ENCODE results near the gene CLCN2.
A peak's percentile ranks its signal among the peaks of the same experiment; 100 is the strongest.
"Not testable (repeated sequence)": the region's sequence is repeated elsewhere in the genome, so short reads cannot be mapped to it uniquely, and the experiment has no call there.

Gene CLCN2

DNA sequence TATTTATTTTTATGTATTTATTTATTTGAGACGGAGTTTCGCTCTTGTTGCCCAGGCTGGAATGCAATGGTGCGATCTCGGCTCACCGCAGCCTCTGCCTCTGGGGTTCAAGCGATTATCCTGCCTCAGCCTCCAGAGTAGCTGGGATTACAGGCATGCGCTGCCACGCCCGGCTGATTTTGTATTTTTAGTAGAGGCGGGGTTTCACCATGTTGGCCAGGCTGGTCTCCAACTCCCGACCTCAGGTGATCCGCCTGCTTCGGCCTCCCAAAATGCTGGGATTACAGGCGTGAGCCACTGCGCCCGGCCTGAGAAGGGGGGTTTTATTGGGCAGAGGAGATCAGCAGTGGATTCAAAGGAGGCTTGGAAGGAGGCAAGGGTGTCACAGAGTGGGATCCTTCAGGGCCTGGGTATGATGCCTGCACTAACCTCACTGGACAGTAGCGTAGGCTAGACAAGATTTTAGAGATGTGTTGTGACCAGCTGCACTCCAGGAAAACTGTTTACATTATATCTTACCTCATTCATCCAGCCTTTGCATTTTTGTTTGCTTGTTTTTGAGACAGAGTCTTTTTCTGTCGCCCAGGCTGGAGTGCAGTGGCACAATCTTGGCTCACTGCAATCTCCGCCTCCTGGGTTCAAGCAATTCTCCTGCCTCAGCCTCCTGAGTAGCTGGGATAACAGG, 21.8 kb downstream of the CLCN2 start:
- H3K9ac ChIP-seq (ENCODE audit: low read length in 2 of 2); H3K9me3 ChIP-seq (ENCODE audit: control insufficient read depth in 2 of 2, low read length in 2 of 2); H3K27me3 ChIP-seq (ENCODE audit: control insufficient read depth in 1 of 2, insufficient read depth in 2 of 2, low read length in 2 of 2): not testable (repeated sequence)
- H3K27ac ChIP-seq (ENCODE audit: low read length): peak overlapping the region; percentile 98
- H3K4me3 ChIP-seq (ENCODE audit: low read length in 2 of 2): peak overlapping the region in 1 of 2 donors; percentile 83
- peaks cover 28 to 38% of the 10 kb centered on the region in 2 donors for H3K36me3 ChIP-seq (ENCODE audit: control insufficient read depth in 2 of 2, insufficient read depth in 2 of 2, low read length in 2 of 2)
- H3K4me1 ChIP-seq (ENCODE audit: control insufficient read depth, insufficient read depth, low read length): peaks cover 50% of the 10 kb centered on the region

DNA sequence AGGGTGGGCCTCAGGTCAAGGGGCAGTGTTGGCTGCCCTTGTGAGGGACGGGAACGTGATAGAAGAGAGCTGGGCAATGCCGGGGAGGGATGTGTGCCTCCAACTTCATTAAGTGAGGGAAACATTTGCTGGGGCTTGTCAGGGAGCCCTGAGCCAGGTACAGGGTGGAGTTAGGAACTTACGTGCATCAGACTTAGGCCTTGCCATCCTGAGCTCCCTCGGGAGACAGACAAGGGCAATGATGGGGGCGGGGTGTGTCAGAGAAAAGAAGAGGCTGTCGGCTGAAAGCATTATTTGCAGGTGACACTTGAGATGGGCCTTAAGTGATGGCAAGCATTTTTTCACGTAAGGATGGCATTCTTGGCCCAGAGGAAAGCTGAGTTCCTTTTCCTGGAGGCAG, 22.4 kb downstream of the CLCN2 start:
- Histone ChIP-seq H3K27me3 (ENCODE audit: control insufficient read depth in 1 of 2, insufficient read depth in 2 of 2, low read length in 2 of 2) (no peaks in the 10 kb centered on the region), H3K4me3 (ENCODE audit: low read length in 2 of 2) (peak overlapping the region; percentile 67 to 83), H3K36me3 (ENCODE audit: control insufficient read depth in 2 of 2, insufficient read depth in 2 of 2, low read length in 2 of 2) (peaks cover 31 to 40% of the 10 kb centered on the region in 2 donors), H3K4me1 (ENCODE audit: control insufficient read depth, insufficient read depth, low read length) (peaks cover 50% of the 10 kb centered on the region), H3K9ac (ENCODE audit: low read length in 2 of 2) (peak overlapping the region; percentile 70 to 78), H3K27ac (ENCODE audit: low read length) (peak overlapping the region; percentile 98), H3K9me3 (ENCODE audit: control insufficient read depth in 2 of 2, low read length in 2 of 2) (no peaks in the 10 kb centered on the region)

DNA sequence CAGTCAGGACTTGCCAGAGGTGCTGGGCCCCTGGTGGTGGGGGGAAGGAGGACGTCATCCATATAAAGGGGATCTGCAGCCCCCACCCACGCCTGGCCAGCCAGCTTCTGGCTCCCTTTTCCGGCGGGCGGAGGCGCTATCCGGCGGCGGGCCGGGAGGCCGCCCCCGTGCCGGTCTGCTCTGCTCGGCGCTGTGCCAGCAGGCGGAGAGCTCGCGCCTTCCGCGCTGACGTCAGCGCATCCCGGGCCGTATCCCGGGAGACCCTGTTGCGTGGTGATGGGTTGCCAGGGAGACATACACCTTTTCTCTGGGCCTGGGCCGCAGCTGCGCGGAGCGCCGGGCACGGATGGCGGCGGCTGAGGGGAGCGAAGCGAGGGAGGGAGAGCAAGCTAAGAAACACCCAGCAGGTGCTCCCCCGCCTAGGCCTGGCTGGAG, 22.9 kb downstream of the CLCN2 start:
- Histone ChIP-seq H3K36me3 (ENCODE audit: control insufficient read depth in 2 of 2, insufficient read depth in 2 of 2, low read length in 2 of 2) (peaks cover 33 to 41% of the 10 kb centered on the region in 2 donors), H3K27me3 (ENCODE audit: control insufficient read depth in 1 of 2, insufficient read depth in 2 of 2, low read length in 2 of 2) (no peaks in the 10 kb centered on the region), H3K4me1 (ENCODE audit: control insufficient read depth, insufficient read depth, low read length) (peaks cover 50% of the 10 kb centered on the region), H3K9me3 (ENCODE audit: control insufficient read depth in 2 of 2, low read length in 2 of 2) (no peaks in the 10 kb centered on the region), H3K9ac (ENCODE audit: low read length in 2 of 2) (peak overlapping the region; percentile 79 to 88), H3K4me3 (ENCODE audit: low read length in 2 of 2) (peak overlapping the region; percentile 83 to 86), H3K27ac (ENCODE audit: low read length) (peak overlapping the region; percentile 98)

DNA sequence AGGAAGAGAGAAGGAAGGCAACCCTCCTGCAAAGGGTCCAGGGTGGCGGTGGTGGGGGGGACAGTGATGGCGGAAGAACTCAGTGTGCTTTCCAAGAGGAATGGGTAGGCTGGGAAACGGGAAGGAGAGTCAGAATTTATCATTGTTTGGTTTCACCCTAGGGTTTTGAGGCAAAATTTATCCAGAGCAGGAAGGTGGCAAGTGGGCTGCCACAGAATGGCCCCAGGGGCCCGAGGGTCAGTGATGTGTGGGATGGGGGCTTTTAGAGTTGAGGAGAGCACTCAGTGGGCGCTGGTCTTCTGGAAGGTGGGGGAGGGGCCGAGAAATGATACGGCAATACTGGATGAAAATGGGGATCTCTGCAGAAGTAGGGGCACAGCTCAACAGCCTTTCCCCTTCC, 23.4 kb downstream of the CLCN2 start:
- Histone ChIP-seq H3K36me3 (ENCODE audit: control insufficient read depth in 2 of 2, insufficient read depth in 2 of 2, low read length in 2 of 2) (peaks cover 33 to 41% of the 10 kb centered on the region in 2 donors), H3K27me3 (ENCODE audit: control insufficient read depth in 1 of 2, insufficient read depth in 2 of 2, low read length in 2 of 2) (no peaks in the 10 kb centered on the region), H3K4me3 (ENCODE audit: low read length in 2 of 2) (peak overlapping the region; percentile 83 to 86)

DNA sequence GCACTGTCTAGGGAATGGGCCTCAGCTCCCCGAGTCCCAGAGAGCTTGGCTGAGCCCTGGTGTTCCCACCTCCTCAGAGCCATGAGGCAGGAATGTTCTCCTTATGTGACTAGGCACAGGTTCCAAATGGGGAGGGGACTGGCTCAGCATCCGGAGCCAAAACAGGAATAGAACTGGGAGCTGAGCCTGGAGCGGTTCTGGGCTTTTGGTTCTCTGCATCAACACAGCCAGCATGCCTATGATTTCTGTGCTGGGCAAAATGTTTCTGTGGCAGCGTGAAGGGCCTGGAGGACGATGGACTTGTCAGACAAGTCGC, 24.0 kb downstream of the CLCN2 start, which contains the start of gene FAM131A:
FAM131A (plus strand) TSS at position 202 of the 316 bp plus-strand sequence; CDS start at position 233, 31 bp downstream.
- Histone ChIP-seq H3K4me3 (ENCODE audit: low read length in 2 of 2) (peak within 1 kb of the TSS; percentile 83 to 86), H3K9me3 (ENCODE audit: control insufficient read depth in 2 of 2, low read length in 2 of 2) (no peaks in the 10 kb centered on the region), H3K27me3 (ENCODE audit: control insufficient read depth in 1 of 2, insufficient read depth in 2 of 2, low read length in 2 of 2) (no peaks in the 10 kb centered on the region), H3K36me3 (ENCODE audit: control insufficient read depth in 2 of 2, insufficient read depth in 2 of 2, low read length in 2 of 2) (peaks cover 33 to 41% of the 10 kb centered on the region in 2 donors), H3K27ac (ENCODE audit: low read length) (peak within 1 kb of the TSS; percentile 98), H3K9ac (ENCODE audit: low read length in 2 of 2) (peak within 1 kb of the TSS; percentile 88 to 90), H3K4me1 (ENCODE audit: control insufficient read depth, insufficient read depth, low read length) (peaks cover 47% of the 10 kb centered on the region)

More for the DNA sequence above, 23.4 kb downstream of the CLCN2 start:
- no peaks in the 10 kb centered on the region for H3K9me3 ChIP-seq (ENCODE audit: control insufficient read depth in 2 of 2, low read length in 2 of 2)
- peaks cover 47% of the 10 kb centered on the region for H3K4me1 ChIP-seq (ENCODE audit: control insufficient read depth, insufficient read depth, low read length)
- peak overlapping the region; percentile 79 to 88 for H3K9ac ChIP-seq (ENCODE audit: low read length in 2 of 2)
- H3K27ac ChIP-seq (ENCODE audit: low read length): peak overlapping the region; percentile 98

DNA sequence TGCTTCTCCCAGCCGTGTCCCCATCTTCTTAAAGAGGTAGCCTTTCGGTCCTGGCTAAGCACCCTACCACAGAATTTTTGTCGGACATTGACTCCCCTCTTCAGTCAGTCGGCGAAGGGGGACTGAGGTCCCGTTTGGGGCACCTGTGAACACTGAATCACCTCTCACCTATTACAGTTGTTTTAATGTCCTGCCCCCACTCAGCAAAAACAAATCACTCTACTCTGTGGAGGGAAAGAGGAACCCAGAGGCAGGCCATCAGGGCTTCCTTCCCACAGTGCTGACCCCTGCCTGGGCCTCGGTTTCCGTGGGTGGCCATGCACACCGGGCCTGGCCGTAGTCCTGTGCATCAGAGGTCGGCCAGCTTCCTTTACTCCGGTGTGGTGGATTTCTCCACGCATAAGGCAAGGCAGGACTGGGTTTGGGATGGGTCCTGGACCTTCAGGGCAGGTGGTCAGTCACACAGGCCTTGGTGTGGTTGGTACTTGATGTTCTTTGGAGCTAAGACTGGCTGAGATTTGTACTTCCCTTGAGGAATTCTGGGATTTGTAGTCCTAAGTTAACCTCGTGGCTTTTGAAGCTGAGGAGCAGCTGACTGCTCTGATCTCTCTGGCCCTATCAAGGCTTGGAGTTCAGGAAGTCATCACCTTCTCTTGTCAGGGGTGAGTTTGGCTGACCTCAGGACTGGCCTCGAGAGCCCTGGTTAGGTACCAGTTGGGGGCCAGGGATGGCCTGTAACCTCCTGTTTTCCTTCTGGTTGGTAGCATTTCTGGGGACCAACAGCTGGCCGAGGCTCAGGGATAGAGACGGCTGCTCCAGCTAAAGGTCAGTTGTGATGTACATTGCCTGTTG, 24.6 kb downstream of the CLCN2 start:
- Histone ChIP-seq H3K9ac (ENCODE audit: low read length in 2 of 2) (peak overlapping the region; percentile 88 to 90), H3K27me3 (ENCODE audit: control insufficient read depth in 1 of 2, insufficient read depth in 2 of 2, low read length in 2 of 2) (no peaks in the 10 kb centered on the region), H3K27ac (ENCODE audit: low read length) (peak overlapping the region; percentile 98), H3K4me3 (ENCODE audit: low read length in 2 of 2) (peak overlapping the region; percentile 83 to 86), H3K4me1 (ENCODE audit: control insufficient read depth, insufficient read depth, low read length) (peaks cover 45% of the 10 kb centered on the region), H3K9me3 (ENCODE audit: control insufficient read depth in 2 of 2, low read length in 2 of 2) (no peaks in the 10 kb centered on the region), H3K36me3 (ENCODE audit: control insufficient read depth in 2 of 2, insufficient read depth in 2 of 2, low read length in 2 of 2) (peaks cover 38 to 42% of the 10 kb centered on the region in 2 donors)

DNA sequence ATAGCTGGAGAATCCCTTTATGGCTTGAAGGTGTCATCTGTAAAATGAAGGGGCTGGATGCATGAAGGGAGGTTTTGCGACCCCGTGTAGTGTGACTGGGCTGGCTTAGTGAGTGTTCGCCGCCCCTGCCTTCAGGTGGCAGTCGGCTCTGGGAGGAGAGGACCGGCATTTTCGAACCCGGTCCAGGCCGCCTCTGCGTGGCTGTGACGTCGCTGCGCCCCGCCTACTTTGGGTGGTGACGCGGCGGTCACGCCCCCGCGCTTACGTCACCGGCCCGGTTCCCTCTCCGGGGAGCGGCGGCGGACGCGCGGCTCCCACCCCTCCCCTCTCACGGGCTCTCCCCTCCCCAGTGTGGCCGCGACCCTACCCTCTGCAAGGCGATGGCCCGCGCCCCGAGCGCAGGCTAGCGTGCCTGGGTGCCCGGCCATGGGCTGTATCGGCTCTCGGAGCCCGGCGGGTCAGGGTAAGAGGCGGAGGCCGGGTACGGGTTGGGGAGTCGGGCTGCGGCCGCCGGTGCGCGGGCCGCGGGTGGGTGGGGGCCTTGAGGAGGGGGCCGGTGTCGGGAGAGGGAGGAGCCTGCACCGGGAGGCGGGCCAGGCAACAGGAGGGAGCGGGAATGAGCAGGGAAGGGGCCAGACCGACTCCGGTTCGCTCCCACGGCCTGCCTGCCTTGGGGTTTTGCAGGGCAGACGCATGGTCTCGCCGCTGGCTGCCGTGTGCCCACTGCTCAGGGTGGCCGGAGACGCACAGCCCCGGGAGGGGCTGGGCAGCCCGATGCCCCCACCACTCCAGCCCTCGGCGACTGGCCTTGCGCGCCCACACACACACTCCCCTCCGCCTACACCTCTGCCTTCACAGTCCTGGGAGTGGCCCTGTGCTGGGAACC, 25.5 kb downstream of the CLCN2 start:
- peaks cover 39 to 43% of the 10 kb centered on the region in 2 donors for H3K36me3 ChIP-seq (ENCODE audit: control insufficient read depth in 2 of 2, insufficient read depth in 2 of 2, low read length in 2 of 2)
- H3K27ac ChIP-seq (ENCODE audit: low read length): peak overlapping the region; percentile 98
- no peaks in the 10 kb centered on the region for H3K27me3 ChIP-seq (ENCODE audit: control insufficient read depth in 1 of 2, insufficient read depth in 2 of 2, low read length in 2 of 2)
- H3K4me3 ChIP-seq (ENCODE audit: low read length in 2 of 2): peak overlapping the region; percentile 83 to 86
- H3K9me3 ChIP-seq (ENCODE audit: control insufficient read depth in 2 of 2, low read length in 2 of 2): no peaks in the 10 kb centered on the region
- peaks cover 39% of the 10 kb centered on the region for H3K4me1 ChIP-seq (ENCODE audit: control insufficient read depth, insufficient read depth, low read length)
- peak overlapping the region; percentile 88 to 90 for H3K9ac ChIP-seq (ENCODE audit: low read length in 2 of 2)

DNA sequence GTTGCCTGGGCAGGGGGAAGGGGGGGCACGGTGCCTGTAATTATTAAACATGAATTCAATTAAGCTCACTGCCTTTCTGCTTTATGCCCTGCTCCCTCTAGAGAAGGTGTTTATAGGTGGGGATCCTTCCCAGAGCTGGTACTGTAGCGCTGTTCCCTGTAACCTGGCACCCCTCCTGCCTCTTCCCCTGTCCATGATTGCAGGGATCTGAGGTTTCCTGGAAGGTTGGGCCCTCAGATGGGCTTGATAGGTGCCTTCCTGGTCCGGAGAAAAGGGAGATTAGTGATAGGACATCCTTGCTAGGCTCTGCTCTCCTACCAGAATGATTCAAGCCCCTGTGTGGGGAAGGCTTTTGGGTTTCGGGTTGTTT, 26.1 kb downstream of the CLCN2 start:
- Histone ChIP-seq H3K4me1 (ENCODE audit: control insufficient read depth, insufficient read depth, low read length) (peaks cover 36% of the 10 kb centered on the region), H3K9ac (ENCODE audit: low read length in 2 of 2) (peak overlapping the region; percentile 80 to 90), H3K27me3 (ENCODE audit: control insufficient read depth in 1 of 2, insufficient read depth in 2 of 2, low read length in 2 of 2) (no peaks in the 10 kb centered on the region), H3K4me3 (ENCODE audit: low read length in 2 of 2) (peak overlapping the region; percentile 83 to 86), H3K36me3 (ENCODE audit: control insufficient read depth in 2 of 2, insufficient read depth in 2 of 2, low read length in 2 of 2) (peaks cover 43 to 44% of the 10 kb centered on the region in 2 donors), H3K27ac (ENCODE audit: low read length) (peak overlapping the region; percentile 98), H3K9me3 (ENCODE audit: control insufficient read depth in 2 of 2, low read length in 2 of 2) (no peaks in the 10 kb centered on the region)

DNA sequence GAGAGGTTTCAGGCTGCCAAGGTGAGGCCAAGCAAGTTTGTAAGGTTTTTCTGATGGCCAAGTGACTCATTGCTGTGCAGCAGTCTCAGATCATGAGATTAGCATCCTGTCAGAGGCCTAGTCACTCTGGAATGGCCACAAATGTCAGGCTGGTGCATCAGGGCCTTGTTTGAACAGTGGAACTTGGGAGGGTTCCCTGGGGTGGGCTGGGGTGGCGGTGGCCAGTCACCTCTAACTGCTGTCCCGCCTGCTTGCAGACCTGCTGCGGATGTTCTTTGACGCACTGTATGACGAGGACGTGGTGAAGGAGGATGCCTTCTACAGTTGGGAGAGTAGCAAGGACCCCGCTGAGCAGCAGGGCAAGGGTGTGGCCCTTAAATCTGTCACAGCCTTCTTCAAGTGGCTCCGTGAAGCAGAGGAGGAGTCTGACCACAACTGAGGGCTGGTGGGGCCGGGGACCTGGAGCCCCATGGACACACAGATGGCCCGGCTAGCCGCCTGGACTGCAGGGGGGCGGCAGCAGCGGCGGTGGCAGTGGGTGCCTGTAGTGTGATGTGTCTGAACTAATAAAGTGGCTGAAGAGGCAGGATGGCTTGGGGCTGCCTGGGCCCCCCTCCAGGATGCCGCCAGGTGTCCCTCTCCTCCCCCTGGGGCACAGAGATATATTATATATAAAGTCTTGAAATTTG, 26.8 kb downstream of the CLCN2 start:
- H3K27me3 ChIP-seq (ENCODE audit: control insufficient read depth in 1 of 2, insufficient read depth in 2 of 2, low read length in 2 of 2): no peaks in the 10 kb centered on the region
- H3K4me1 ChIP-seq (ENCODE audit: control insufficient read depth, insufficient read depth, low read length): peaks cover 36% of the 10 kb centered on the region
- no peaks in the 10 kb centered on the region for H3K9me3 ChIP-seq (ENCODE audit: control insufficient read depth in 2 of 2, low read length in 2 of 2)
- H3K9ac ChIP-seq (ENCODE audit: low read length in 2 of 2): no peak overlapping the region
- no peak overlapping the region for H3K4me3 ChIP-seq (ENCODE audit: low read length in 2 of 2)
- peak overlapping the region; percentile 98 for H3K27ac ChIP-seq (ENCODE audit: low read length)
- H3K36me3 ChIP-seq (ENCODE audit: control insufficient read depth in 2 of 2, insufficient read depth in 2 of 2, low read length in 2 of 2): peaks cover 47 to 49% of the 10 kb centered on the region in 2 donors

DNA sequence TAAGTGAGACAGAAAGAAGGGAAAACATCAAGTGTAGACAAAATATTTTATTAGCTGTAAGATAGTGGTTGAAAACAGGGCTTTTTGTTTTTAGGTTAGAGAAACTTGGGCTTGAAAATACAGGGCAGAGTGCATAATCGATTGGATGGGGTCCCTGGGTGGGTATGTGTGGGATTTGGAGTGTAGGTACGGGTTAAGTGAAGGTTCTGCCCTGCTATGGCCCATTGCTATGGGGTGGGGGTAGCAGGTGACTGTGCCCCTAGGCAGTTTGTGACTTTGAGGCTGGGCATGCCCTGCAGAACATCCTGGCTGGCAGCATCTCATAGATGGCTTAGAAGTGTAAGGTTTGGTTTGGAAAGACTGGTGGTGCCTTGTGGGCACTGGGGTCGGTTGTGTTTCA, 27.7 kb downstream of the CLCN2 start:
- Histone ChIP-seq H3K9me3 (ENCODE audit: control insufficient read depth in 2 of 2, low read length in 2 of 2) (no peaks in the 10 kb centered on the region), H3K27me3 (ENCODE audit: control insufficient read depth in 1 of 2, insufficient read depth in 2 of 2, low read length in 2 of 2) (no peaks in the 10 kb centered on the region), H3K36me3 (ENCODE audit: control insufficient read depth in 2 of 2, insufficient read depth in 2 of 2, low read length in 2 of 2) (peaks cover 56 to 58% of the 10 kb centered on the region in 2 donors), H3K4me1 (ENCODE audit: control insufficient read depth, insufficient read depth, low read length) (peaks cover 29% of the 10 kb centered on the region), H3K9ac (ENCODE audit: low read length in 2 of 2) (no peak overlapping the region), H3K4me3 (ENCODE audit: low read length in 2 of 2) (no peak overlapping the region), H3K27ac (ENCODE audit: low read length) (no peak overlapping the region)
